ENCODE data around the gene BHLHE40. TPM values are rescaled to one million over a fixed set of nuclear protein-coding genes. Genes with fewer than 3 reads are reported as not detected.

The BHLHE40 gene
- total RNA-seq, 1 donor from 2014 or later = 26.4 TPM

- peak; percentile 12 for DNase-seq (ENCODE audit: low spot score)
- no peak for ATAC-seq
Measured at GRCh38 chr3:4996771-4997291, 17.6 kb downstream of the BHLHE40 start.

GRCh38 chr3:4997946-4998345 lies 18.7 kb downstream of the BHLHE40 start:
- DNase-seq (ENCODE audit: low spot score) (no peak), ATAC-seq (no peak)

- no peak for DNase-seq (ENCODE audit: low spot score)
- no peak for ATAC-seq
Measured at GRCh38 chr3:4999531-5000184, 20.4 kb downstream of the BHLHE40 start.

- DNase-seq (ENCODE audit: low spot score) = no peak
- ATAC-seq = no peak
Measured at GRCh38 chr3:5001135-5001534, 21.9 kb downstream of the BHLHE40 start.

GRCh38 chr3:5001805-5002173 lies 22.6 kb downstream of the BHLHE40 start:
- DNase-seq (ENCODE audit: low spot score) (no peak), ATAC-seq (no peak)

- ATAC-seq = no peak
- no peak for DNase-seq (ENCODE audit: low spot score)
Measured at GRCh38 chr3:5002174-5002870, 23.1 kb downstream of the BHLHE40 start.

- ATAC-seq = no peak
- no peak for DNase-seq (ENCODE audit: low spot score)
Measured at GRCh38 chr3:5002871-5003247, 23.6 kb downstream of the BHLHE40 start.

GRCh38 chr3:5004319-5005152 lies 25.3 kb downstream of the BHLHE40 start:
- no peak for DNase-seq (ENCODE audit: low spot score)
- no peak for ATAC-seq

GRCh38 chr3:5005367-5005766 lies 26.1 kb downstream of the BHLHE40 start:
- no peak for DNase-seq (ENCODE audit: low spot score)
- ATAC-seq = no peak

GRCh38 chr3:5006755-5007202 lies 27.5 kb downstream of the BHLHE40 start:
- ATAC-seq = no peak

GRCh38 chr3:5007873-5008272 lies 28.6 kb downstream of the BHLHE40 start:
- DNase-seq (ENCODE audit: low spot score) (no peak), ATAC-seq (no peak)

More at GRCh38 chr3:5006755-5007202, 27.5 kb downstream of the BHLHE40 start:
- no peak for DNase-seq (ENCODE audit: low spot score)

- no peak for ATAC-seq
- no peak for DNase-seq (ENCODE audit: low spot score)
Measured at GRCh38 chr3:5009506-5010109, 30.4 kb downstream of the BHLHE40 start.

GRCh38 chr3:5010140-5010539 lies 30.9 kb downstream of the BHLHE40 start:
- DNase-seq (ENCODE audit: low spot score) (no peak), ATAC-seq (no peak)

GRCh38 chr3:5010706-5011554 lies 31.7 kb downstream of the BHLHE40 start:
- DNase-seq (ENCODE audit: low spot score) = no peak
- ATAC-seq = no peak

GRCh38 chr3:5011555-5012256 lies 32.5 kb downstream of the BHLHE40 start:
- ATAC-seq = peak; percentile 20
- no peak for DNase-seq (ENCODE audit: low spot score)

GRCh38 chr3:5012367-5012766 lies 33.1 kb downstream of the BHLHE40 start:
- ATAC-seq = no peak
- DNase-seq (ENCODE audit: low spot score) = no peak

GRCh38 chr3:5013021-5013906 lies 34.0 kb downstream of the BHLHE40 start:
- DNase-seq (ENCODE audit: low spot score) (no peak), ATAC-seq (peak; percentile 41)

- DNase-seq (ENCODE audit: low spot score) = no peak
Measured at GRCh38 chr3:5014391-5014790, 35.2 kb downstream of the BHLHE40 start.

GRCh38 chr3:5015056-5015455 lies 35.8 kb downstream of the BHLHE40 start:
- no peak for DNase-seq (ENCODE audit: low spot score)
- ATAC-seq = no peak

More at GRCh38 chr3:5014391-5014790, 35.2 kb downstream of the BHLHE40 start:
- no peak for ATAC-seq

Measured in left lobe of liver (tissue), 2 donors.